ENCODE results near the gene WDFY2. TPM values are rescaled to one million over a fixed set of nuclear protein-coding genes. Genes with fewer than 3 reads are reported as not detected.

The WDFY2 gene
- total and polyA plus RNA-seq, 10 of the 15 experiments (the other 5 are each of a cell fraction or from before 2014, with no cell fraction given): 2.1 to 13.0 (median 8.1) TPM

GRCh38 chr13:51723529-51723928 is 139.3 kb downstream of the WDFY2 start:
- FAIRE-seq (no peak), ATAC-seq (no peak), DNase-seq (ENCODE audit: low read depth, low spot score) (no peak)
- Histone ChIP-seq H3K79me2 (ENCODE audit: control insufficient read depth, insufficient read depth, low read length) (no peaks in the 10 kb centered on the region), H2AFZ (ENCODE audit: control insufficient read depth, low read depth, low read length) (no peak overlapping the region), H3K9ac (ENCODE audit: control insufficient read depth, insufficient read depth, low read length) (no peak overlapping the region), H3K4me2 (ENCODE audit: control insufficient read depth, insufficient read depth) (no peak overlapping the region), H3K4me3 (no peak overlapping the region), H4K20me1 (ENCODE audit: control insufficient read depth, insufficient read depth) (no peaks in the 10 kb centered on the region), H3K36me3 (ENCODE audit: control insufficient read depth in 2 of 2, insufficient read depth in 2 of 2, low read length in 1 of 2) (peaks cover 0 to 2% of the 10 kb centered on the region in 2 experiments; a peak in 1 of 4 replicates), H3K27ac (ENCODE audit: control insufficient read depth, insufficient read depth) (no peak overlapping the region), H3K4me1 (ENCODE audit: control insufficient read depth, insufficient read depth, low read length) (peaks cover 15% of the 10 kb centered on the region), H3K27me3 (replicated peaks in 1 of 2; ENCODE audit: control insufficient read depth in 2 of 2, insufficient read depth in 2 of 2, low read length in 1 of 2) (no peaks in the 10 kb centered on the region), H3K9me3 (replicated peaks; ENCODE audit: control insufficient read depth, insufficient read depth, low read length) (no peaks in the 10 kb centered on the region)
- BruUV-seq (replicated peaks): no TSS peak
- ChIA-PET POLR2A (interaction anchor here (0.6 kb wide), 4 partner anchors 15 to 1770 kb away, joined by 3 read pairs; no protein-coding TSS in a partner anchor), RAD21 (ENCODE audit: unreplicated experiment) (interaction anchor here (0.6 to 1.4 kb wide), 3 partner anchors 95 to 270 kb away, joined by 3 read pairs; partner anchors contain the start of gene INTS6), CTCF (interaction anchor here (1.4 kb wide), 1 partner anchor 74 kb away, joined by 3 read pairs; no protein-coding TSS in a partner anchor), SMC1A (ENCODE audit: uncharacterized antibody, unreplicated experiment) (interaction anchor here (1.0 kb wide), 1 partner anchor 78 kb away, joined by 4 read pairs; no protein-coding TSS in a partner anchor)
- in situ Hi-C loops (cut with MboI): no loop called here
- intact Hi-C loops (cut with micrococcal nuclease; ENCODE audit: unreplicated experiment): no loop called here
- WGBS (ENCODE audit: insufficient coverage, insufficient replicate concordance, low lambda C conversion rate, missing lambda C conversion rate): 99% methylated on average over 6 of the region's 6 CpGs
- no peak for TF ChIP-seq RAD21 (IDR thresholded peaks at IDR 0.05; ENCODE audit: insufficient read depth, low read depth, low read length)
- no peak for TF ChIP-seq NKRF (conservative IDR thresholded peaks at IDR 0.05)
- no peak for TF ChIP-seq TAF1 (IDR thresholded peaks at IDR 0.05; ENCODE audit: borderline replicate concordance, low read depth, low read length)
- no peak for TF ChIP-seq NR2F1 (conservative IDR thresholded peaks at IDR 0.05)
- TF ChIP-seq USF2 (IDR thresholded peaks at IDR 0.05; ENCODE audit: borderline replicate concordance, low read depth, low read length): no peak
- no peak for TF ChIP-seq WRNIP1 (IDR thresholded peaks at IDR 0.05; ENCODE audit: borderline replicate concordance, low read depth, low read length)
- TF ChIP-seq CBFB (IDR thresholded peaks at IDR 0.05; ENCODE audit: low read depth): no peak
- TF ChIP-seq BHLHE40 (IDR thresholded peaks at IDR 0.05; ENCODE audit: borderline replicate concordance in 1 of 2, low read depth in 2 of 2, low read length in 1 of 2): no peak
- TF ChIP-seq CREM (IDR thresholded peaks at IDR 0.05; ENCODE audit: low read depth): no peak
- TF ChIP-seq SP1 (IDR thresholded peaks at IDR 0.05; ENCODE audit: low read depth, low read length): no peak
- TF ChIP-seq EZH2 (IDR thresholded peaks at IDR 0.05; ENCODE audit: borderline replicate concordance, control insufficient read depth, low read depth, low read length): no peak

Data from GM12878 (cell line).